ENCODE measurements around the gene PLXDC2. TPM values are rescaled to one million over a fixed set of nuclear protein-coding genes. Genes with fewer than 3 reads are reported as not detected.

Gene PLXDC2
- total and polyA plus RNA-seq, 8 donors: 2.1 to 57.2 (median 11.2) TPM

- Histone ChIP-seq H3K9me3 (no peaks in the 10 kb centered on the region), H3K4me1 (no peaks in the 10 kb centered on the region), H3K27ac (no peak overlapping the region), H3K27me3 (no peaks in the 10 kb centered on the region), H3K36me3 (no peaks in the 10 kb centered on the region), H3K4me3 (no peak overlapping the region)
- TF ChIP-seq CTCF (IDR thresholded peaks at IDR 0.05): no peak
- TF ChIP-seq EP300 (IDR thresholded peaks at IDR 0.05): no peak
- TF ChIP-seq POLR2A (IDR thresholded peaks at IDR 0.05): no peak
- TF ChIP-seq POLR2AphosphoS5 (IDR thresholded peaks at IDR 0.05): no peak
- intact Hi-C loops (cut with DNase I; ENCODE audit: low total_unique reads): no loop called here
- no peak for DNase-seq
Observed at GRCh38 chr10:20233423-20233822, 417.2 kb downstream of the PLXDC2 start.

DNA sequence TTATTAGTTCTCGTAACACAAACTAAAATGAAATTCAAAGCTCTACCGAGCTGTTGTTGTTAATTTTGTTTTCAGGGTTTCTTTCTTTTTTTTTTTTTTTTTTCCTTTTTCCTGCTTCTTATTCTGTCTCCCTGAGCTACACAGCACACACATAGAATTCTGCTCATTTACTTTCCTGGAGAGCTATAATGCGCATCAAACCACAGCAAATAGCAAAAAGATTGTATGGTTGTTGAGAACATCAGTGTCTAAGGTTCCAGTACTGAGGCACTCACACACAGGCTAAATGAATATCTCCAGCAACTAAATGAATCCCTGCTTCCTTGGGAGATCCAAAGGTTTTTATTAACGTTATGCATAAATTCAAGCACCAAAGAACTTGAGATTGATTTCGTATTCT, 418.3 kb downstream of the PLXDC2 start:
- H3K4me3 ChIP-seq: no peak overlapping the region
- DNase-seq: no peak
- H3K36me3 ChIP-seq: no peaks in the 10 kb centered on the region
- TF ChIP-seq POLR2AphosphoS5 (IDR thresholded peaks at IDR 0.05) (no peak), EP300 (IDR thresholded peaks at IDR 0.05) (no peak), POLR2A (IDR thresholded peaks at IDR 0.05) (no peak), CTCF (IDR thresholded peaks at IDR 0.05) (no peak)
- H3K4me1 ChIP-seq: no peaks in the 10 kb centered on the region
- H3K9me3 ChIP-seq: no peaks in the 10 kb centered on the region
- no peaks in the 10 kb centered on the region for H3K27me3 ChIP-seq
- intact Hi-C loops (cut with DNase I; ENCODE audit: low total_unique reads): no loop called here
- 83 to 95% (median 89%) methylated on average over 5 of the region's 5 CpGs for WGBS, 5 donors
- H3K27ac ChIP-seq: no peak overlapping the region

- TF ChIP-seq POLR2A (IDR thresholded peaks at IDR 0.05) (no peak), EP300 (IDR thresholded peaks at IDR 0.05) (no peak), POLR2AphosphoS5 (IDR thresholded peaks at IDR 0.05) (no peak)
- Histone ChIP-seq H3K9me3 (no peaks in the 10 kb centered on the region), H3K27ac (no peak overlapping the region), H3K27me3 (no peaks in the 10 kb centered on the region), H3K4me1 (no peaks in the 10 kb centered on the region), H3K36me3 (no peaks in the 10 kb centered on the region), H3K4me3 (no peak overlapping the region)
- WGBS, 5 donors: 84 to 95% (median 92%) methylated on average over 2 of the region's 2 CpGs
- intact Hi-C loops (cut with DNase I; ENCODE audit: low total_unique reads): no loop called here
- no peak for DNase-seq
Observed at GRCh38 chr10:20237091-20237570, 420.9 kb downstream of the PLXDC2 start.

DNA sequence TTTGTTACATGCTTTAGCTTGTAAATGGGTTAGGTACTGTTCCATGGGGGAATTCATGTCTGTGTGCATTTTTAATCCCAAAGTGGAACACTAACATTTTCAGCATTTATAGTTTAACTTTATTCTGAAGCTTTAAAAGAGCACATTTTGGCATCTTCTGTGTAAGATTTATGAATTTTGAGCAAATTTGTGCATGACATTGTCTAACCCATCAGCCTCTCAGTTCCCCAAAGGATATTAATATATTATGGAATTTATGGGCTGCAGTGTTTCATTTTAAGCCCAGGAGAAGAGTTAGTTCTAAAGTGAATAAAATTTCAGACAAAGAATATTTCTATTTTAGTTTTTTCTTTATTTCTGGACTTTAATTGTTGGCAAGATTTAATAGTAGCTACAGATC, 421.4 kb downstream of the PLXDC2 start:
- Histone ChIP-seq H3K4me1 (no peaks in the 10 kb centered on the region), H3K36me3 (no peaks in the 10 kb centered on the region)
- intact Hi-C loops (cut with DNase I; ENCODE audit: low total_unique reads): no loop called here

More for the DNA sequence above, 421.4 kb downstream of the PLXDC2 start:
- Histone ChIP-seq H3K4me3 (no peak overlapping the region), H3K27me3 (no peaks in the 10 kb centered on the region), H3K9me3 (no peaks in the 10 kb centered on the region), H3K27ac (no peak overlapping the region)
- TF ChIP-seq EP300 (IDR thresholded peaks at IDR 0.05) (no peak), POLR2AphosphoS5 (IDR thresholded peaks at IDR 0.05) (no peak), CTCF (IDR thresholded peaks at IDR 0.05) (no peak), POLR2A (IDR thresholded peaks at IDR 0.05) (no peak)
- no peak for DNase-seq
